HUDEP-2 (cell line): Measurements from ENCODE around the gene WDR13.

Source experiments
- DNase-seq, 76 experiments: peaks; one replicate each; lab custom pipeline; 2025; ENCODE audit not compliant: unreplicated experiment in 76 of 76; lab: John Stamatoyannopoulos, UW

The WDR13 gene

GRCh38 chrX:48591255-48591791 lies 6.0 kb upstream of the WDR13 start:
- DNase-seq = no peak

- DNase-seq = no peak
Observed at GRCh38 chrX:48592971-48593370, 4.3 kb upstream of the WDR13 start.

- no peak for DNase-seq
Observed at GRCh38 chrX:48595929-48596328, 1.4 kb upstream of the WDR13 start.

GRCh38 chrX:48598614-48599013 lies 1.3 kb downstream of the WDR13 start:
- no peak for DNase-seq

GRCh38 chrX:48599341-48599740 lies 2.0 kb downstream of the WDR13 start:
- no peak for DNase-seq

- DNase-seq = peak in 1 of 76 experiments; percentile 31
Observed at GRCh38 chrX:48600226-48600625, 2.9 kb downstream of the WDR13 start.

GRCh38 chrX:48601741-48602394 lies 4.6 kb downstream of the WDR13 start:
- DNase-seq = no peak

GRCh38 chrX:48604701-48605100 lies 7.4 kb downstream of the WDR13 start:
- DNase-seq = no peak

- DNase-seq = no peak
Observed at GRCh38 chrX:48606091-48606490, 8.8 kb downstream of the WDR13 start.

GRCh38 chrX:48611703-48612102 lies 14.4 kb downstream of the WDR13 start:
- DNase-seq = no peak

GRCh38 chrX:48613502-48614160 lies 16.3 kb downstream of the WDR13 start:
- no peak for DNase-seq

- no peak for DNase-seq
Observed at GRCh38 chrX:48616576-48616975, 19.3 kb downstream of the WDR13 start.

- DNase-seq = peak in 22 of 76 experiments; percentile 1 to 45 (median 10)
Observed at GRCh38 chrX:48617542-48618340, 20.4 kb downstream of the WDR13 start.

GRCh38 chrX:48626401-48627298 lies 29.4 kb downstream of the WDR13 start:
- DNase-seq = no peak

GRCh38 chrX:48631376-48632090 lies 34.2 kb downstream of the WDR13 start:
- peak in 74 of 76 experiments; percentile 6 to 91 (median 74) for DNase-seq

GRCh38 chrX:48632207-48632606 lies 34.9 kb downstream of the WDR13 start:
- no peak for DNase-seq

GRCh38 chrX:48636301-48636700 lies 39.0 kb downstream of the WDR13 start:
- no peak for DNase-seq

- DNase-seq = no peak
Observed at GRCh38 chrX:48636776-48637175, 39.5 kb downstream of the WDR13 start.

GRCh38 chrX:48645669-48646068 lies 48.4 kb downstream of the WDR13 start:
- no peak for DNase-seq

- DNase-seq = peak in 27 of 76 experiments; percentile 0 to 32 (median 2)
Observed at GRCh38 chrX:48648336-48648751, 51.1 kb downstream of the WDR13 start.
